HG03575 (cell line): ENCODE measurements around the gene RTL10.

ENCODE experiments used
- ATAC-seq: cut with Tn5 transposase; IDR thresholded peaks from one replicate; pipeline ENCODE4 v1.9.1; 2021; ENCODE audit not compliant: unreplicated experiment, insufficient number of reproducible peaks, low FRiP score; ENCODE audit errors: extremely low read depth

The RTL10 gene

GRCh38 chr22:19867617-19868016, 12.9 kb upstream of the RTL10 start:
- no peak for ATAC-seq

- ATAC-seq: no peak
Observed at GRCh38 chr22:19866665-19867009, 12.0 kb upstream of the RTL10 start.

GRCh38 chr22:19865141-19865829, 10.6 kb upstream of the RTL10 start:
- no peak for ATAC-seq

- ATAC-seq: no peak
Observed at GRCh38 chr22:19864538-19865106, 9.9 kb upstream of the RTL10 start.

GRCh38 chr22:19863571-19863970, 8.9 kb upstream of the RTL10 start:
- no peak for ATAC-seq

- ATAC-seq: no peak
Observed at GRCh38 chr22:19862619-19863246, 8.1 kb upstream of the RTL10 start.

- no peak for ATAC-seq
Observed at GRCh38 chr22:19859861-19860510, 5.3 kb upstream of the RTL10 start.

- ATAC-seq: no peak
Observed at GRCh38 chr22:19857382-19857781, 2.7 kb upstream of the RTL10 start.

- ATAC-seq: no peak
Observed at GRCh38 chr22:19855504-19856409, 1.1 kb upstream of the RTL10 start.

- no peak for ATAC-seq
Observed at GRCh38 chr22:19853879-19854777, 546 bp downstream of the RTL10 start.

- ATAC-seq: no peak
Observed at GRCh38 chr22:19853058-19853878, 1.4 kb downstream of the RTL10 start.

GRCh38 chr22:19852177-19852781, 2.4 kb downstream of the RTL10 start:
- no peak for ATAC-seq

GRCh38 chr22:19851291-19852176, 3.1 kb downstream of the RTL10 start:
- no peak for ATAC-seq

- no peak for ATAC-seq
Observed at GRCh38 chr22:19850763-19851109, 3.9 kb downstream of the RTL10 start.

- no peak for ATAC-seq
Observed at GRCh38 chr22:19849835-19850762, 4.6 kb downstream of the RTL10 start.
